ENCODE data around the gene SNX1. TPM values are rescaled to one million over a fixed set of nuclear protein-coding genes. Genes with fewer than 3 reads are reported as not detected.

SNX1 gene
- total and polyA plus RNA-seq, 2 donors (not counting 1 experiment from before 2014, with no cell fraction given), result 87.9 to 152 TPM

DNA sequence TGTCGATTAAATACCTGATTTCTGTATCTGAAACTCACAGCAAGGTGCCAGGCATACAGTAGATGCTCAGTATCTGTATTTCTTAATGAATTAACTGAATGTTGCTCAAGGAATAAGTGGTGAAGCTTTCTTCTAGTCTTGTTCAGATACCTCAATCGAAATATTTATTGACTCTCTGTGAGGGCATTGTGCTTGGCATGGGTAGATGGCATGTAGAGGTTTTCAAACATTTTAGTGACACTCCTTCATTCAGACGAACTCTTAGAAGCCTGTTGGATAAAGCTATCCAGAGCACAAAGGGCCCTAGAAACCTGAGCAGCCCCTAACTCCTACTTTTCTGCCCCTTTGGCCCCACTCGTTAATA lies 369 bp upstream of the SNX1 start:
- Mint-ChIP-seq H3K4me3 (peak overlapping the region; percentile 97), H3K9me3 (ENCODE audit: insufficient read depth) (no peaks in the 10 kb centered on the region), H3K27ac (peak overlapping the region; percentile 98), H3K4me1 (peaks cover 78% of the 10 kb centered on the region), H3K27me3 (no peaks in the 10 kb centered on the region)
- Histone ChIP-seq H3K4me2 (replicated peaks; ENCODE audit: low read depth, low read length, poor library complexity, severe bottlenecking) (peak overlapping the region; percentile 93), H3K27me3 (replicated peaks in 1 of 4; ENCODE audit: control extremely low read depth in 1 of 4, control insufficient read depth in 3 of 4, insufficient read depth in 4 of 4, low read length in 3 of 4) (no peaks in the 10 kb centered on the region), H3K4me3 (ENCODE audit: control extremely low read depth in 1 of 5, extremely low read depth in 1 of 5, insufficient read depth in 1 of 5, low read depth in 2 of 5, low read length in 4 of 5) (peak overlapping the region in 4 of 5 experiments; percentile 28 to 90 (median 82)), H3K9me3 (ENCODE audit: control extremely low read depth in 1 of 3, control insufficient read depth in 2 of 3, insufficient read depth in 1 of 3, low read length in 2 of 3) (no peaks in the 10 kb centered on the region), H3K9ac (ENCODE audit: low read length) (peak overlapping the region; percentile 37), H3K4me1 (ENCODE audit: control insufficient read depth in 2 of 2, insufficient read depth in 2 of 2, low read length in 2 of 2) (peaks cover 71 to 73% of the 10 kb centered on the region in 2 donors), H3K27ac (ENCODE audit: low read length in 2 of 2) (peak overlapping the region; percentile 58 to 95), H3K79me2 (ENCODE audit: control insufficient read depth, insufficient read depth, low read length) (peaks cover 99% of the 10 kb centered on the region), H2AFZ (ENCODE audit: insufficient read depth, low read depth, low read length, poor library complexity, severe bottlenecking) (peak overlapping the region; percentile 90), H4K20me1 (ENCODE audit: control insufficient read depth, insufficient read depth, low read length, poor library complexity, severe bottlenecking) (peaks cover 31% of the 10 kb centered on the region), H3K36me3 (replicated peaks in 1 of 2; ENCODE audit: control extremely low read depth in 1 of 2, control insufficient read depth in 1 of 2, extremely low read depth in 1 of 2, insufficient read depth in 2 of 2, low read length in 1 of 2) (no peaks in the 10 kb centered on the region)
- 33% methylated on average over 3 of the region's 4 CpGs for WGBS (ENCODE audit: insufficient coverage)
- TF ChIP-seq EZH2 (IDR thresholded peaks at IDR 0.05; ENCODE audit: borderline replicate concordance, insufficient read depth, low read depth, low read length, poor library complexity, severe bottlenecking), result no peak
- TF ChIP-seq, protein P1, sequence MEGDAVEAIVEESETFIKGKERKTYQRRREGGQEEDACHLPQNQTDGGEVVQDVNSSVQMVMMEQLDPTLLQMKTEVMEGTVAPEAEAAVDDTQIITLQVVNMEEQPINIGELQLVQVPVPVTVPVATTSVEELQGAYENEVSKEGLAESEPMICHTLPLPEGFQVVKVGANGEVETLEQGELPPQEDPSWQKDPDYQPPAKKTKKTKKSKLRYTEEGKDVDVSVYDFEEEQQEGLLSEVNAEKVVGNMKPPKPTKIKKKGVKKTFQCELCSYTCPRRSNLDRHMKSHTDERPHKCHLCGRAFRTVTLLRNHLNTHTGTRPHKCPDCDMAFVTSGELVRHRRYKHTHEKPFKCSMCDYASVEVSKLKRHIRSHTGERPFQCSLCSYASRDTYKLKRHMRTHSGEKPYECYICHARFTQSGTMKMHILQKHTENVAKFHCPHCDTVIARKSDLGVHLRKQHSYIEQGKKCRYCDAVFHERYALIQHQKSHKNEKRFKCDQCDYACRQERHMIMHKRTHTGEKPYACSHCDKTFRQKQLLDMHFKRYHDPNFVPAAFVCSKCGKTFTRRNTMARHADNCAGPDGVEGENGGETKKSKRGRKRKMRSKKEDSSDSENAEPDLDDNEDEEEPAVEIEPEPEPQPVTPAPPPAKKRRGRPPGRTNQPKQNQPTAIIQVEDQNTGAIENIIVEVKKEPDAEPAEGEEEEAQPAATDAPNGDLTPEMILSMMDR (IDR thresholded peaks at IDR 0.05), result no peak
- ATAC-seq (ENCODE audit: low read depth) (no peak), DNase-seq (no peak)
- intact Hi-C loops (cut with micrococcal nuclease), result loop anchor here (1.0 to 10.0 kb wide), 4 partner anchors 85 to 821 kb away; partner anchors contain the start of genes APH1B, CSNK1G1 and TRIP4
- POLR2A ChIA-PET, result interaction anchor here (0.8 to 1.6 kb wide), 6 partner anchors 28 to 559 kb away, joined by 3 to 10 read pairs (median 3); partner anchors contain the start of genes PPIB and SNX22
- CTCF ChIA-PET, result interaction anchor here (1.0 to 4.6 kb wide), 4 partner anchors 29 to 343 kb away, joined by 3 to 33 read pairs (median 5); no protein-coding TSS in a partner anchor

GRCh38 chr15:64096668-64097384 lies 1.0 kb downstream of the SNX1 start:
- H3K27ac Mint-ChIP-seq, result peak overlapping the region; percentile 98
- intact Hi-C loops (cut with micrococcal nuclease), result loop anchor here (10.0 kb wide), 1 partner anchor 822 kb away; the partner anchor contains the start of gene APH1B
- ChIA-PET CTCF (interaction anchor here (0.9 to 4.6 kb wide), 4 partner anchors 14 to 57 kb away, joined by 4 to 33 read pairs (median 4); no protein-coding TSS in a partner anchor), POLR2A (interaction anchor here (1.6 kb wide), 1 partner anchor 29 kb away, joined by 3 read pairs; no protein-coding TSS in a partner anchor)
- H3K4me3 Mint-ChIP-seq, result peak overlapping the region; percentile 97
- Histone ChIP-seq H3K27me3 (replicated peaks in 1 of 4; ENCODE audit: control extremely low read depth in 1 of 4, control insufficient read depth in 3 of 4, insufficient read depth in 4 of 4, low read length in 3 of 4) (no peaks in the 10 kb centered on the region), H3K9me3 (ENCODE audit: control extremely low read depth in 1 of 3, control insufficient read depth in 2 of 3, insufficient read depth in 1 of 3, low read length in 2 of 3) (no peaks in the 10 kb centered on the region), H3K4me3 (ENCODE audit: control extremely low read depth in 1 of 5, extremely low read depth in 1 of 5, insufficient read depth in 1 of 5, low read depth in 2 of 5, low read length in 4 of 5) (peak overlapping the region; percentile 61 to 95 (median 87)), H3K36me3 (replicated peaks in 1 of 2; ENCODE audit: control extremely low read depth in 1 of 2, control insufficient read depth in 1 of 2, extremely low read depth in 1 of 2, insufficient read depth in 2 of 2, low read length in 1 of 2) (no peaks in the 10 kb centered on the region), H3K27ac (ENCODE audit: low read length in 2 of 2) (peak overlapping the region; percentile 62 to 83), H3K9ac (ENCODE audit: low read length) (peak overlapping the region; percentile 94), H2AFZ (ENCODE audit: insufficient read depth, low read depth, low read length, poor library complexity, severe bottlenecking) (peak overlapping the region; percentile 90), H4K20me1 (ENCODE audit: control insufficient read depth, insufficient read depth, low read length, poor library complexity, severe bottlenecking) (peaks cover 44% of the 10 kb centered on the region), H3K4me1 (ENCODE audit: control insufficient read depth in 2 of 2, insufficient read depth in 2 of 2, low read length in 2 of 2) (peaks cover 68 to 73% of the 10 kb centered on the region in 2 donors), H3K79me2 (ENCODE audit: control insufficient read depth, insufficient read depth, low read length) (peaks cover 99% of the 10 kb centered on the region), H3K4me2 (replicated peaks; ENCODE audit: low read depth, low read length, poor library complexity, severe bottlenecking) (peak overlapping the region; percentile 93)
- H3K9me3 Mint-ChIP-seq (ENCODE audit: insufficient read depth), result no peaks in the 10 kb centered on the region
- H3K27me3 Mint-ChIP-seq, result no peaks in the 10 kb centered on the region
- no peak for TF ChIP-seq EZH2 (IDR thresholded peaks at IDR 0.05; ENCODE audit: borderline replicate concordance, insufficient read depth, low read depth, low read length, poor library complexity, severe bottlenecking)
- TF ChIP-seq, protein P1 (IDR thresholded peaks at IDR 0.05), result peak; percentile 9
- ATAC-seq (ENCODE audit: low read depth) (no peak), DNase-seq (peak; percentile 36)
- 14% methylated on average over 11 of the region's 16 CpGs for WGBS (ENCODE audit: insufficient coverage)
- H3K4me1 Mint-ChIP-seq, result peaks cover 83% of the 10 kb centered on the region
